Panc1 (cell line): ENCODE data around the gene CAST. TPM values are rescaled to one million over a fixed set of nuclear protein-coding genes. Genes with fewer than 3 reads are reported as not detected.

Experiments
- ATAC-seq: fragments of 200-7000 bp; cut with Tn5 transposase; 2 replicates; pipeline ENCODE4 v1.9.1; 2020; ENCODE audit warnings: mild to moderate bottlenecking, moderate library complexity
- BruUV-seq: library from RNA; stranded (reverse); fragments of 400-500 nt; replicated peaks from 2 replicates; lab custom pipeline; 2021; lab: Mats Ljungman, UMichigan
- CTCF ChIA-PET: fragments of 300-600 bp; sonication (Branson Sonifier 250); formaldehyde crosslinking; loops from one replicate; lab custom pipeline; 2022; ENCODE audit warnings: antibody characterized with exemption; lab: Charles Lee
- POLR2A ChIA-PET: fragments of 300-600 bp; sonication (Branson Sonifier 250); formaldehyde crosslinking; loops from one replicate; lab custom pipeline; 2022; ENCODE audit warnings: antibody characterized with exemption; lab: Charles Lee
- DNase-seq: peaks from one replicate; pipeline ENCODE4 v3.0.0-alpha.2; 2010; ENCODE audit warnings: low read depth, low spot score
- H3K27ac ChIP-seq: 2 replicates; pipeline ENCODE4 v1.5.1; 2011; ENCODE audit warnings: mild to moderate bottlenecking, low read length, inconsistent platforms
- H3K27me3 ChIP-seq: fragments of 200-500 bp; sonication (Bioruptor generic); 2 replicates; pipeline ENCODE4 v1.6.0; 2014; ENCODE audit warnings: low read length, inconsistent platforms; ENCODE audit not compliant: control insufficient read depth, insufficient read depth
- H3K36me3 ChIP-seq: fragments of 200-500 bp; sonication (Bioruptor generic); 2 replicates; pipeline ENCODE4 v1.5.1; 2014; ENCODE audit warnings: inconsistent platforms, mild to moderate bottlenecking, low read length, moderate library complexity; ENCODE audit not compliant: control insufficient read depth, insufficient read depth
- H3K4me1 ChIP-seq: 2 replicates; pipeline ENCODE4 v1.5.1; 2011; ENCODE audit warnings: inconsistent platforms, mild to moderate bottlenecking, low read length, moderate library complexity; ENCODE audit not compliant: control insufficient read depth, insufficient read depth
- H3K4me3 ChIP-seq, 2 experiments: 2 replicates each; pipeline ENCODE4 v1.5.1; 2011 to 2012; ENCODE audit warnings: low read depth in 2 of 2, low read length in 2 of 2, mild to moderate bottlenecking in 2 of 2, inconsistent platforms in 1 of 2, moderate library complexity in 1 of 2
- H3K9me3 ChIP-seq: fragments of 200-500 bp; sonication (Bioruptor generic); 2 replicates; pipeline ENCODE4 v1.5.1; 2014; ENCODE audit warnings: low read depth, mild to moderate bottlenecking, inconsistent platforms, low read length, moderate library complexity; ENCODE audit not compliant: control insufficient read depth, insufficient read depth
- POLR2AphosphoS5 ChIP-seq: IDR thresholded peaks from 2 replicates; pipeline ENCODE4 v1.6.1; 2012; ENCODE audit warnings: mild to moderate bottlenecking, low read depth, low read length, moderate library complexity
- SIN3A ChIP-seq: IDR thresholded peaks from 2 replicates; pipeline ENCODE4 v1.6.1; 2012; ENCODE audit warnings: low read depth, mild to moderate bottlenecking, low read length, moderate library complexity, borderline replicate concordance; ENCODE audit not compliant: insufficient read depth
- TCF7L2 ChIP-seq: IDR thresholded peaks from 2 replicates; pipeline ENCODE4 v1.6.1; 2011; ENCODE audit warnings: mild to moderate bottlenecking, low read depth, low read length, inconsistent platforms
- in situ Hi-C: cut with HindIII; loops from 2 replicates; pipeline ENCODE4 v1.10.0; 2016; ENCODE audit warnings: low sequenced_read_pairs, low pct_unique_long_range_greater_than_20kb
- intact Hi-C: fragments of 100-400 bp; cut with micrococcal nuclease; formaldehyde crosslinking; loops from one replicate; pipeline ENCODE4 v1.10.0; 2022; ENCODE audit not compliant: unreplicated experiment
- total RNA-seq: library from RNA; stranded (reverse); gene quantifications from one replicate; pipeline ENCODE4 v1.2.1, GENCODE V29; 2021; ENCODE audit not compliant: unreplicated experiment
- TF ChIP-seq, protein P1 (sequence below): fragments of 450-650 bp; IDR thresholded peaks from 2 replicates; pipeline ENCODE4 v1.5.1; 2017; ENCODE audit warnings: mild to moderate bottlenecking
- TF ChIP-seq, protein P2 (sequence below), 2 experiments: IDR thresholded peaks; 2 replicates each; pipeline ENCODE4 v1.6.1; 2011 to 2012; ENCODE audit warnings: low read depth in 2 of 2, control low read depth in 1 of 2, low read length in 1 of 2, mild to moderate bottlenecking in 1 of 2, moderate library complexity in 1 of 2; ENCODE audit not compliant: insufficient read depth in 1 of 2

The CAST gene
- total RNA-seq, 1 experiment from 2014 or later: 212 TPM

DNA sequence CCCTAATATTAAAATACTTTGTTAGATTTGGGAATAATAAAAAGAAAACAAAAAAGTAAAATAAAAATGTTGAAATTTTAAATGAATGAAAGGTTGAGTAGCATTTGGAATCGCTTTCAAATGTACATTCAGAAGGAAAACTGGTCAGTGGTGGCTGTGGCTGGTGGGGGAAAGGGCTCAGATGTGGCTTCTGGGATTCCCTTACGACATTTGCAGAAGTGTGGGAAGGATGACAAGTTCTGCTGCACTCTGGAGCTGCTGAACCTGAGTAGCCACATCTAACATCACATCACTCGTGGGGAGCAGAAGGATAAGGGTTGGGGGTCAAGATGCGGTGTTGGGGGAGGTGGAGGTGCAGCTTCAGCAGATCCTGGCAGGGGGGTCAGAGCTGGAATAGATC, 25.6 kb upstream of the CAST start:
- Histone ChIP-seq H3K4me3 (no peak overlapping the region), H3K27ac (no peak overlapping the region), H3K36me3 (no peaks in the 10 kb centered on the region), H3K27me3 (peaks cover 8% of the 10 kb centered on the region), H3K9me3 (no peaks in the 10 kb centered on the region), H3K4me1 (no peaks in the 10 kb centered on the region)
- no TSS peak for BruUV-seq
- intact Hi-C loops: no loop called here
- in situ Hi-C loops: no loop called here
- no peak for ATAC-seq
- DNase-seq: no peak
- ChIA-PET CTCF (no interaction called here), POLR2A (no interaction called here)
- no peak for TF ChIP-seq SIN3A
- no peak for TF ChIP-seq TCF7L2
- TF ChIP-seq, protein P1, sequence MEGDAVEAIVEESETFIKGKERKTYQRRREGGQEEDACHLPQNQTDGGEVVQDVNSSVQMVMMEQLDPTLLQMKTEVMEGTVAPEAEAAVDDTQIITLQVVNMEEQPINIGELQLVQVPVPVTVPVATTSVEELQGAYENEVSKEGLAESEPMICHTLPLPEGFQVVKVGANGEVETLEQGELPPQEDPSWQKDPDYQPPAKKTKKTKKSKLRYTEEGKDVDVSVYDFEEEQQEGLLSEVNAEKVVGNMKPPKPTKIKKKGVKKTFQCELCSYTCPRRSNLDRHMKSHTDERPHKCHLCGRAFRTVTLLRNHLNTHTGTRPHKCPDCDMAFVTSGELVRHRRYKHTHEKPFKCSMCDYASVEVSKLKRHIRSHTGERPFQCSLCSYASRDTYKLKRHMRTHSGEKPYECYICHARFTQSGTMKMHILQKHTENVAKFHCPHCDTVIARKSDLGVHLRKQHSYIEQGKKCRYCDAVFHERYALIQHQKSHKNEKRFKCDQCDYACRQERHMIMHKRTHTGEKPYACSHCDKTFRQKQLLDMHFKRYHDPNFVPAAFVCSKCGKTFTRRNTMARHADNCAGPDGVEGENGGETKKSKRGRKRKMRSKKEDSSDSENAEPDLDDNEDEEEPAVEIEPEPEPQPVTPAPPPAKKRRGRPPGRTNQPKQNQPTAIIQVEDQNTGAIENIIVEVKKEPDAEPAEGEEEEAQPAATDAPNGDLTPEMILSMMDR: no peak
- TF ChIP-seq POLR2AphosphoS5: no peak
- TF ChIP-seq, protein P2, sequence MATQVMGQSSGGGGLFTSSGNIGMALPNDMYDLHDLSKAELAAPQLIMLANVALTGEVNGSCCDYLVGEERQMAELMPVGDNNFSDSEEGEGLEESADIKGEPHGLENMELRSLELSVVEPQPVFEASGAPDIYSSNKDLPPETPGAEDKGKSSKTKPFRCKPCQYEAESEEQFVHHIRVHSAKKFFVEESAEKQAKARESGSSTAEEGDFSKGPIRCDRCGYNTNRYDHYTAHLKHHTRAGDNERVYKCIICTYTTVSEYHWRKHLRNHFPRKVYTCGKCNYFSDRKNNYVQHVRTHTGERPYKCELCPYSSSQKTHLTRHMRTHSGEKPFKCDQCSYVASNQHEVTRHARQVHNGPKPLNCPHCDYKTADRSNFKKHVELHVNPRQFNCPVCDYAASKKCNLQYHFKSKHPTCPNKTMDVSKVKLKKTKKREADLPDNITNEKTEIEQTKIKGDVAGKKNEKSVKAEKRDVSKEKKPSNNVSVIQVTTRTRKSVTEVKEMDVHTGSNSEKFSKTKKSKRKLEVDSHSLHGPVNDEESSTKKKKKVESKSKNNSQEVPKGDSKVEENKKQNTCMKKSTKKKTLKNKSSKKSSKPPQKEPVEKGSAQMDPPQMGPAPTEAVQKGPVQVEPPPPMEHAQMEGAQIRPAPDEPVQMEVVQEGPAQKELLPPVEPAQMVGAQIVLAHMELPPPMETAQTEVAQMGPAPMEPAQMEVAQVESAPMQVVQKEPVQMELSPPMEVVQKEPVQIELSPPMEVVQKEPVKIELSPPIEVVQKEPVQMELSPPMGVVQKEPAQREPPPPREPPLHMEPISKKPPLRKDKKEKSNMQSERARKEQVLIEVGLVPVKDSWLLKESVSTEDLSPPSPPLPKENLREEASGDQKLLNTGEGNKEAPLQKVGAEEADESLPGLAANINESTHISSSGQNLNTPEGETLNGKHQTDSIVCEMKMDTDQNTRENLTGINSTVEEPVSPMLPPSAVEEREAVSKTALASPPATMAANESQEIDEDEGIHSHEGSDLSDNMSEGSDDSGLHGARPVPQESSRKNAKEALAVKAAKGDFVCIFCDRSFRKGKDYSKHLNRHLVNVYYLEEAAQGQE (IDR thresholded peaks at IDR 0.05; ENCODE audit: insufficient read depth in 1 of 2, low read depth in 2 of 2, low read length in 1 of 2): no peak

DNA sequence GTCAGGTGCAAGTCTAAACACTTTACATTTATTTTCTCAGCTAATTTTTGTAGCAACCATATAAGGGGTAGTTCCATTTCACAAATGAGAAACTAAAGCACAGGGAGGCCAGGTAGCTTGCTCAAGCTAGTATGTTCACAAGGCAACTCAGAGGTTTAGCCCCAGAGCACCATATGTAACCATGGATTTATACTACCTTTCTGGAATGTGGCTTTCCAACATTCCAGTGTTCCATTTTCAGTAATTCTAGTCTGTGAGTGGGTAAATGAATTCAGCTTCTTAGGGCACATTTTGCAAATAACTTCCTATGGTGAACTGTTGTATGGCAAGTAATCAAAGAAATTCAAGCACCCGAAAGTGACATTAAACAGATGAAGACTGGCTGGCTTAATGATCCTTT, 25.0 kb upstream of the CAST start:
- Histone ChIP-seq H3K4me1 (no peaks in the 10 kb centered on the region), H3K27ac (no peak overlapping the region)
- POLR2A ChIA-PET: no interaction called here

More for the DNA sequence above, 25.0 kb upstream of the CAST start:
- Histone ChIP-seq H3K36me3 (no peaks in the 10 kb centered on the region), H3K4me3 (no peak overlapping the region), H3K27me3 (peaks cover 8% of the 10 kb centered on the region), H3K9me3 (no peaks in the 10 kb centered on the region)
- BruUV-seq: no TSS peak
- DNase-seq (no peak), ATAC-seq (no peak)
- CTCF ChIA-PET: no interaction called here
- intact Hi-C loops (no loop called here), in situ Hi-C loops (no loop called here)
- no peak for TF ChIP-seq SIN3A
- TF ChIP-seq, protein P1: no peak
- TF ChIP-seq POLR2AphosphoS5: no peak
- TF ChIP-seq, protein P2 (IDR thresholded peaks at IDR 0.05; ENCODE audit: insufficient read depth in 1 of 2, low read depth in 2 of 2, low read length in 1 of 2): no peak
- no peak for TF ChIP-seq TCF7L2
